ENCODE data around the gene DHPS.
"Not testable (repeated sequence)": the region's sequence is repeated elsewhere in the genome, so short reads cannot be mapped to it uniquely, and the experiment has no call there.

DHPS gene

DNA sequence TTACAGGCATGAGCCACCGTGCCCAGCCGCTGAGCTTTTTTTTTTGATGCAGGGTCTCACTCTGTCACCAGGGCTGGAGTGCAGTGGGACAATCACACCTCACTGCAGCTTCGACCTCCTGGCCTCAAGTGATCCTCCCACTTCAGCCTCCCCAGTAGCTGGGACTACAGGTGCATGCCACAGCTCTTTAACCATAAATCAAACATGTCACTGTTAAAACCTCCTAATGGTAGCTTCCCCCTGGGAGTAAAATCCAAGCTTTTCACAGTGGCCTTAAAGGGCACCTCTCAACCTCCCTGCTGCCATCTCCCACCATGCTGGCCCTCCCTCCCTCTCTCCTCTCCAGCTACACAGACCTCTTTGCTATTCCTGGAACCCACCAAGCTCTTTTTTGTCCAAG lies 4.2 kb upstream of the DHPS start:
- Histone ChIP-seq H3K27ac (ENCODE audit: low read depth, low read length) (no peak overlapping the region), H3K27me3 (ENCODE audit: control insufficient read depth, insufficient read depth, low read length) (no peaks in the 10 kb centered on the region), H3K4me1 (ENCODE audit: control insufficient read depth, insufficient read depth, low read length) (no peaks in the 10 kb centered on the region), H3K9ac (ENCODE audit: low read length) (no peak overlapping the region), H3K4me3 (ENCODE audit: low read length) (no peak overlapping the region), H3K36me3 (ENCODE audit: control insufficient read depth, insufficient read depth, low read length) (no peaks in the 10 kb centered on the region)

- Histone ChIP-seq H3K4me3 (ENCODE audit: low read length) (no peak overlapping the region), H3K36me3 (ENCODE audit: control insufficient read depth, insufficient read depth, low read length) (peaks cover 31% of the 10 kb centered on the region), H3K27ac (ENCODE audit: low read depth, low read length) (no peak overlapping the region), H3K9ac (ENCODE audit: low read length) (no peak overlapping the region), H3K27me3 (ENCODE audit: control insufficient read depth, insufficient read depth, low read length) (no peaks in the 10 kb centered on the region), H3K4me1 (ENCODE audit: control insufficient read depth, insufficient read depth, low read length) (no peaks in the 10 kb centered on the region)
These were observed 1.6 kb downstream of the DHPS start for GRCh38 chr19:12680034-12680433.

DNA sequence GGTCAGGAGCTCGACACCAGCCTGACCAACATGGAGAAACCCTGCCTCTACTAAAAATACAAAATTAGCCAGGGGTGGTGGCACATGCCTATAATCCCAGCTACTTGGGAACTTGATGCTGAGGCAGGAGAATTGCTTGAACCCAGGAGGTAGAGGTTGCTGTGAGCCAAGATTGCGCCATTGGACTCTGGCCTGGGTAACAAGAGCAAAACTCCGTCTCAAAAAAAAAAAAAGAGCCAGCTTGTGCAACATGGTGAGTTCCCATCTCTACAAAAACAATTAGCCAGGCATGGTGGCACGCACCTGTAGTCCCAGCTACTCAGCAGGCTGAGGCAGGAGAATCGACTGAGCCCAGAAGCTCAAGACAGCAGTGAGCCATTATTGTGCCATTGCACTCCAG lies 3.6 kb downstream of the DHPS start:
- not testable (repeated sequence) for H3K27ac ChIP-seq (ENCODE audit: low read depth, low read length)
- peaks cover 40% of the 10 kb centered on the region for H3K36me3 ChIP-seq (ENCODE audit: control insufficient read depth, insufficient read depth, low read length)

DNA sequence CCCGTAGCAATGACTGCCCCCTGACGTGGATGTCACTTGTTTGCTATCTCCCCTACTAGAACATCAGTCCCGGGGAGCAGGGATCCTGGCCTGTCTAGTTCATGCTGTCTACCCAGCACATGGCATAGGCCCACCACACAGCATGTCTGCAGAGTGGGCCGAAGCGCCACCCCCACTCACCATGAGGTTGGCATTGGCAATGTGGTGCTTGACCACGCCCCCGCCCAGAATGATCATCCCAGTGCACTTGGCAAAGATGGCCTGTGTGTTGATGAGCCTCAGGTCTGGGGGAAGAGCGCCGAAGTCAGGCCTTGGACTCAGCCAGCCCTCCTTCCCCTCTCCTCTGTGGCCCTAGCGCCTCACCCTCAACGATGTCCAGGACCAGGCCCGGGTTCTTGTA lies 4.8 kb downstream of the DHPS start:
- H3K27me3 ChIP-seq (ENCODE audit: control insufficient read depth, insufficient read depth, low read length) = no peaks in the 10 kb centered on the region
- H3K4me3 ChIP-seq (ENCODE audit: low read length) = no peak overlapping the region
- H3K4me1 ChIP-seq (ENCODE audit: control insufficient read depth, insufficient read depth, low read length) = no peaks in the 10 kb centered on the region
- H3K27ac ChIP-seq (ENCODE audit: low read depth, low read length) = no peak overlapping the region
- no peak overlapping the region for H3K9ac ChIP-seq (ENCODE audit: low read length)
- peaks cover 40% of the 10 kb centered on the region for H3K36me3 ChIP-seq (ENCODE audit: control insufficient read depth, insufficient read depth, low read length)

More for the DNA sequence above, 3.6 kb downstream of the DHPS start:
- not testable (repeated sequence) for H3K4me1 ChIP-seq (ENCODE audit: control insufficient read depth, insufficient read depth, low read length); H3K9ac ChIP-seq (ENCODE audit: low read length); H3K27me3 ChIP-seq (ENCODE audit: control insufficient read depth, insufficient read depth, low read length); H3K4me3 ChIP-seq (ENCODE audit: low read length)

GRCh38 chr19:12676384-12676792 lies 5.3 kb downstream of the DHPS start:
- H3K4me3 ChIP-seq (ENCODE audit: low read length) = no peak overlapping the region
- no peaks in the 10 kb centered on the region for H3K4me1 ChIP-seq (ENCODE audit: control insufficient read depth, insufficient read depth, low read length)
- H3K27ac ChIP-seq (ENCODE audit: low read depth, low read length) = no peak overlapping the region
- no peak overlapping the region for H3K9ac ChIP-seq (ENCODE audit: low read length)
- H3K36me3 ChIP-seq (ENCODE audit: control insufficient read depth, insufficient read depth, low read length) = peaks cover 40% of the 10 kb centered on the region
- no peaks in the 10 kb centered on the region for H3K27me3 ChIP-seq (ENCODE audit: control insufficient read depth, insufficient read depth, low read length)

- no peak overlapping the region for H3K4me3 ChIP-seq (ENCODE audit: low read length)
- peaks cover 40% of the 10 kb centered on the region for H3K36me3 ChIP-seq (ENCODE audit: control insufficient read depth, insufficient read depth, low read length)
- H3K9ac ChIP-seq (ENCODE audit: low read length) = no peak overlapping the region
- H3K4me1 ChIP-seq (ENCODE audit: control insufficient read depth, insufficient read depth, low read length) = no peaks in the 10 kb centered on the region
- no peaks in the 10 kb centered on the region for H3K27me3 ChIP-seq (ENCODE audit: control insufficient read depth, insufficient read depth, low read length)
- no peak overlapping the region for H3K27ac ChIP-seq (ENCODE audit: low read depth, low read length)
These were observed 5.7 kb downstream of the DHPS start for GRCh38 chr19:12675940-12676339.

DNA sequence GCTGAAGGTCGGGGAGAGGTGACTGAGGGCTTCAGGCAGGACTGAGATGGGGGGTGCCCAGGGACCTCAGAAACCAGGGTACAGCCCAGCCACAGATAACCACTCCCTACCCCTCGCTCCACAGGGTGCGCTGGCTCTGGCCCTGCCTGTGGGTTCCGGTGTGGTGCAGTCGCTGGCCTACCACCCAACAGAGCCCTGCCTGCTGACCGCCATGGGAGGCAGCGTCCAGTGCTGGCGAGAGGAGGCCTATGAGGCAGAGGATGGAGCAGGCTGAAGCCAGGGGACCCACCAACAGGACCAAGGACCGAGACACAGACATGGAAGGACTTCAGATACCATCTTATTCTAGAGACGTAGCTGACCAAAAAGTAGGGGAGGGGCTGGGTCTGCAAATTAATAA lies 6.3 kb downstream of the DHPS start:
- H3K9ac ChIP-seq (ENCODE audit: low read length) = no peak overlapping the region
- no peaks in the 10 kb centered on the region for H3K27me3 ChIP-seq (ENCODE audit: control insufficient read depth, insufficient read depth, low read length)
- peaks cover 3% of the 10 kb centered on the region for H3K4me1 ChIP-seq (ENCODE audit: control insufficient read depth, insufficient read depth, low read length)
- no peak overlapping the region for H3K27ac ChIP-seq (ENCODE audit: low read depth, low read length)
- no peak overlapping the region for H3K4me3 ChIP-seq (ENCODE audit: low read length)
- peaks cover 40% of the 10 kb centered on the region for H3K36me3 ChIP-seq (ENCODE audit: control insufficient read depth, insufficient read depth, low read length)

GRCh38 chr19:12672744-12673143 lies 8.9 kb downstream of the DHPS start:
- H3K27ac ChIP-seq (ENCODE audit: low read depth, low read length) = no peak overlapping the region
- peaks cover 13% of the 10 kb centered on the region for H3K4me1 ChIP-seq (ENCODE audit: control insufficient read depth, insufficient read depth, low read length)
- H3K27me3 ChIP-seq (ENCODE audit: control insufficient read depth, insufficient read depth, low read length) = no peaks in the 10 kb centered on the region
- H3K4me3 ChIP-seq (ENCODE audit: low read length) = no peak overlapping the region
- peaks cover 30% of the 10 kb centered on the region for H3K36me3 ChIP-seq (ENCODE audit: control insufficient read depth, insufficient read depth, low read length)
- H3K9ac ChIP-seq (ENCODE audit: low read length) = no peak overlapping the region

DNA sequence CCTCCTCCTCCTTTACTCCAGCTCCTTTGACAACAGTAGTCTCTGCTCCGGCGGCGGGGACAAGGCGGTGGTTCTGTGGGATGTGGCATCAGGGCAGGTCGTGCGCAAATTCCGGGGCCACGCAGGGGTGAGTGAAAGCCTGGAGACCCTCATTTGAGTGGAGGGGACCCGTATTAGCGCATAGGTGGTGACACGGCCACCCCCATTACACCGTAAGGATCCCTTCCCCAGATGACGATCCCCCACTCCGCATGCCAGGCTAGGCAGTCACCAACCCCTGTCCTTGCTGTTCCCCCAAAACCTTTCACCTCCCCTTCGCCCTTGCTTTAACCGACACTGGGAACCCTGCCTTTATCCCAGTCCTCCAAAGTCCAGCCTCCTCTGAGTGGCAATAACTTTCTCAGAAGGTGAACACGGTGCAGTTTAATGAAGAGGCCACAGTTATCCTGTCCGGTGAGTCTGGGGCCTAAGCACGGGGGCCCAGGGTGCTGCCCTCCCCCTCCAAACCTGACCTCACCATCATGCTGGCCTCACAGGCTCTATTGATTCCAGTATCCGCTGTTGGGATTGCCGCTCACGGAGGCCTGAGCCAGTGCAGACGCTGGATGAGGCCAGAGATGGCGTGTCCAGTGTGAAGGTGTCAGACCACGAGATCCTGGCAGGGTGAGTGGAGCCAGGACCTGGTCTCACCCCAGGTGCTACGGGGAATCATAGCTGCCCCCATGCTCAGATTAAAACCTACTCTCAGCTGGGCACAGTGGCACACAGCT lies 11.3 kb downstream of the DHPS start:
- Histone ChIP-seq H3K27ac (ENCODE audit: low read depth, low read length) (no peak overlapping the region), H3K27me3 (ENCODE audit: control insufficient read depth, insufficient read depth, low read length) (no peaks in the 10 kb centered on the region), H3K9ac (ENCODE audit: low read length) (peak overlapping the region; percentile 74)

GRCh38 chr19:12669270-12670158 lies 12.2 kb downstream of the DHPS start:
- Histone ChIP-seq H3K36me3 (ENCODE audit: control insufficient read depth, insufficient read depth, low read length) (peaks cover 11% of the 10 kb centered on the region), H3K4me3 (ENCODE audit: low read length) (peak overlapping the region; percentile 97), H3K27ac (ENCODE audit: low read depth, low read length) (peak overlapping the region; percentile 99), H3K27me3 (ENCODE audit: control insufficient read depth, insufficient read depth, low read length) (no peaks in the 10 kb centered on the region), H3K9ac (ENCODE audit: low read length) (peak overlapping the region; percentile 97), H3K4me1 (ENCODE audit: control insufficient read depth, insufficient read depth, low read length) (peaks cover 22% of the 10 kb centered on the region)

More for the DNA sequence above, 11.3 kb downstream of the DHPS start:
- Histone ChIP-seq H3K36me3 (ENCODE audit: control insufficient read depth, insufficient read depth, low read length) (peaks cover 11% of the 10 kb centered on the region), H3K4me1 (ENCODE audit: control insufficient read depth, insufficient read depth, low read length) (peaks cover 22% of the 10 kb centered on the region), H3K4me3 (ENCODE audit: low read length) (peak overlapping the region; percentile 97)

GRCh38 chr19:12668932-12669269 lies 12.8 kb downstream of the DHPS start:
- H3K36me3 ChIP-seq (ENCODE audit: control insufficient read depth, insufficient read depth, low read length) = peaks cover 5% of the 10 kb centered on the region
- peak overlapping the region; percentile 97 for H3K4me3 ChIP-seq (ENCODE audit: low read length)
- H3K27ac ChIP-seq (ENCODE audit: low read depth, low read length) = peak overlapping the region; percentile 99
- peak overlapping the region; percentile 95 for H3K9ac ChIP-seq (ENCODE audit: low read length)
- peaks cover 22% of the 10 kb centered on the region for H3K4me1 ChIP-seq (ENCODE audit: control insufficient read depth, insufficient read depth, low read length)
- H3K27me3 ChIP-seq (ENCODE audit: control insufficient read depth, insufficient read depth, low read length) = no peaks in the 10 kb centered on the region

- peak overlapping the region; percentile 97 for H3K4me3 ChIP-seq (ENCODE audit: low read length)
- H3K27me3 ChIP-seq (ENCODE audit: control insufficient read depth, insufficient read depth, low read length) = no peaks in the 10 kb centered on the region
- H3K36me3 ChIP-seq (ENCODE audit: control insufficient read depth, insufficient read depth, low read length) = peaks cover 4% of the 10 kb centered on the region
- no peak overlapping the region for H3K9ac ChIP-seq (ENCODE audit: low read length)
- peak overlapping the region; percentile 99 for H3K27ac ChIP-seq (ENCODE audit: low read depth, low read length)
- peaks cover 22% of the 10 kb centered on the region for H3K4me1 ChIP-seq (ENCODE audit: control insufficient read depth, insufficient read depth, low read length)
These were observed 13.3 kb downstream of the DHPS start for GRCh38 chr19:12668346-12668745.
